SK-N-SH (cell line): ENCODE data around the gene VGLL3.

ENCODE experiments used
- CTCF ChIP-seq: fragments of 200-600 bp; sonication (generic); IDR thresholded peaks from 2 replicates; pipeline ENCODE4 v1.6.1; 2017; ENCODE audit warnings: antibody characterized with exemption, mild to moderate bottlenecking, moderate library complexity
- MAX ChIP-seq: IDR thresholded peaks from 2 replicates; pipeline ENCODE4 v1.4.0; 2012; ENCODE audit warnings: low read depth
- POLR2AphosphoS5 ChIP-seq: IDR thresholded peaks from 2 replicates; pipeline ENCODE4 v1.6.1; 2012; ENCODE audit warnings: low read depth, low read length
- SMC3 ChIP-seq: IDR thresholded peaks from 2 replicates; pipeline ENCODE4 v1.6.1; 2012; ENCODE audit warnings: low read depth, low read length, improper control_type of control experiment
- TEAD4 ChIP-seq: IDR thresholded peaks from 2 replicates; pipeline ENCODE4 v1.4.0; 2012; ENCODE audit warnings: mild to moderate bottlenecking, borderline replicate concordance; ENCODE audit not compliant: insufficient read depth
- USF2 ChIP-seq: fragments of 150-350 bp; IDR thresholded peaks from 2 replicates; pipeline ENCODE4 v1.6.1; 2017; ENCODE audit warnings: antibody characterized with exemption, low read length, low read depth, borderline replicate concordance
- ZBTB33 ChIP-seq: IDR thresholded peaks from 2 replicates; pipeline ENCODE4 v1.4.0; 2012; ENCODE audit warnings: low read depth, borderline replicate concordance

GRCh38 chr3:86991840-86992435 lies 989 bp upstream of the VGLL3 start:
- TF ChIP-seq SMC3 (no peak), CTCF (no peak), USF2 (no peak), MAX (no peak), TEAD4 (no peak), ZBTB33 (no peak), POLR2AphosphoS5 (no peak)
